Stimulated activated CD8-positive, alpha-beta memory T cell treated with anti-CD3 and anti-CD28 coated beads, Interleukin-15, amount 100 ng/mL, for 48 hours (primary cell): ENCODE results near the gene WDR90.
"Not testable (repeated sequence)": the region's sequence is repeated elsewhere in the genome, so short reads cannot be mapped to it uniquely, and the experiment has no call there.

Experiments used
- DNase-seq, 2 donors: peaks; one replicate each; pipeline ENCODE4 v3.0.0-alpha.2; 2020; ENCODE audit warnings: low read depth in 2 of 2

The WDR90 gene

DNA sequence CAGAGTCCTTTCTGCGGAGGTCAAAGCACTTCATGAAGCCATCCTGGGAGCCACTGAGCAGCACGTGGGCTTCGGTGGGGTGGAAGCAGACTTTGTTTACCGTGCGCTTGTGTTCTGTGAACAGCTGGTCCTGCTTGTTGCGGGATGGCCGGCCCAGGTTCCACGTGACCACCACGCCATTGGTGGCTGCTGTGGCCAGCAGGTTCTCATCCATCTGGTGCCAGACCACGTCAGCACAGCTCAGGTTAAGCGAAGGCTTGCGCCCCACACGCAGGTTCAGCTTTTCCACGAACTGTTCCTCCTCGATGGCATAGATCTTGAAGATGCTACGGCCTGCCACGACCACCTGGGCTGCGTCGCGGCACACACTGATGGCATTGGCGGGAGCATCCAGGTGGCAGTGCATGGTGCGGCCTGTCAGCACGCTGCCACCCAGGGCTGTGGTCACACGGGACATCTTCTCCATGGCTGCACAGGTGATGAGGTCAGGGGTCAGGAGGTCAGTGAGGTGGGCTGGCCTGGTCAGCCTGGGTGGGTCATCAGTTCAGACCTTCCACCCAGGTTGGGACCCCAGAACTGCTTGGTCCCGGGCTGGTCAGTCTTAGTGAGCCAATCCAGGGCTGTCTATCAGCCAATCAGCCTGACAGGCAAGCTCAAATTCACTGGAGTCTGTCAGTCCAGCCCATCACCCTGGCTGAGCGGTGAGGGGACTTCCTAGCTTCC, 40.2 kb downstream of the WDR90 start:
- no peak for DNase-seq

DNA sequence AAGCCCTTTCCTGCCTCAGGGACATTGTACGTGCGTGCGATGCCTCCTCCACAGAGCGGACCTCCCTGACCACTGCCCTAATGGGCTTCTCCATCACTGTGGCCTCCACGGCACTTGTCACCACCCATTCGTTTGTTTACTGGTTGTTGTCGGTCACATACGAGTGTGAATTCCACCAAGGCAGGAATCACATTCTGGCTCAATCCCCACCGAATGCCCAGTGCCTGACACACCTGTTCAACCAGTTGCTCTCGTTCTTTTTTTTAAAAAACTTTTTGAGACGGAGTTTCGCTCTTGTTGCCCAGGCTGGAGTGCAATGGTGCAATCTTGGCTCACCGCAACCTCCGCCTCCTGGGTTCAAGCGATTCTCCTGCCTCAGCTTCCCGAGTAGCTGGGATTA, 42.1 kb downstream of the WDR90 start:
- not testable (repeated sequence) for DNase-seq

DNA sequence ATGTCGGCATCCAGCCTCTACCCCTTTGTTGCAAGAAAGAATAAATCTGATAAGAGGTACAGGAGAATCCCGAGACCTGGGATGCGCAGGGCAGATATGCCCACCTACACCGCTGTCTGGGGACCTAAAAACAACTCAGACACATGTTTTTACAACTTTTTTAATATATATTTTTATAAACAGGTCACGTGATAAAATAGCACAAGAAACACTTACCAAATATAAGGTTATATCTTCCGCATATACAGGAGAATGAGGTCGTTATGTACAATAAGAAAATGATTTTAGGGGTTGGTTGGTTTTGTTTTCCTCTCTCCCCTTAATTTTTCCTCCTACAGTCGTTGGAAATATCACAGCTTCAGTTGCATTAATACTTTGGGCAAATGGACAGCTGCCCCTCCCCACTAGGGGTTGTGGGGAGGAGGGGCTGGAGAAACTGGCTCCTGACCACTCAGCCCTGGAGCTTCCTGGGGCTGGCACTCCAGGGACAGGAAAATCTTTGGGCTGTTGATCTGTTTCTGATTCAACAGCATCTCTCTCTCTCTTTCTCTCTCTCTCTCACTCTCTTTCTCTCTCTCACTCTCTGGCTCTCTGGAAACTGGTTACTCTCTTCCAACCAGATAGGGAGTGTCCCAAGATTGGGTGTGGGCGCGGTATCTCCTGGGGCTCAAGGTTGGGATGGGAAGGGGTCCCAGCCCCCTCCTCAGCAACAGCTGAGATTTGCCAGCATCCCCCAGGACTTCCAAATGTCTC, 43.4 kb downstream of the WDR90 start:
- no peak for DNase-seq

DNA sequence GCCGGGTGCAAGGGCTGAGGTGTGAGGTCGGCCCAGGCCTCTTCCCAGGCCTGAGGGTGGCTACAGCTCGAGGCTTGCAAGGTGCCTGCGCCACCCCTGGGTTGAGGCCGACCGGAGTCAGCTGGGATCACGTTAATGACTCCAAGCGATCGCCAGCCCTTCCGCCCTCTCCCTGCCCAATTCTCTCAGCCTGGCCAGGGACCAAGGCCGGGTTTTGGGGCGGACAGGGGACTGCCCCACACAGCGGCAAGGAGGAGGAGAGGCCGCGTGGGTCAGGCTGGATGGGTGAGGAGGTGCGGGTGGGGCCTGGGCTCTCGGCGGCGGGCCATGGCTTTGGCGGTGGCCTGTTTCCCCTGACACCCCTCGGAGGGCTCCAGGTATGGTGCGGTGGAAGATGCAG, 44.2 kb downstream of the WDR90 start:
- no peak for DNase-seq

DNA sequence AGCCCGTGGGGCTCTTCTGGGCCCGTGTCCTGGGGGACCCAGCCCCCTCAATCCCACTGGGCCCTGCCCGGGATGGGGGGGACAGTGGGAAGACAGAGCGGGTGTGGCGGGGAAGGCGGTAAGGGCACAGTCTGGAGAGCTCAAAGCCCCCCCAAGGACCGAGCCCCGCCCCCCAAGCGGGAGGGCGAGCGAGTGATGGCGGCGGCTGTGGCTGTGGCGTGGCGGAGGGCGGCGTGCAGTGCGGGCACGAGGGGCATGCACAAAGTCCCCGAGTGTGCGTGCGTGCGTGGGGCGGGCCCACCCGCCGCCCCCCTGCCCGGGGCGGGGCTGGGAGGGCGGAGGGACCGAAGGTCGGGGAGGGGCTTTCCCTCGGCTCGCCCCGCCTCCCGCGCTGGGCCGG, 44.6 kb downstream of the WDR90 start:
- DNase-seq = no peak

DNA sequence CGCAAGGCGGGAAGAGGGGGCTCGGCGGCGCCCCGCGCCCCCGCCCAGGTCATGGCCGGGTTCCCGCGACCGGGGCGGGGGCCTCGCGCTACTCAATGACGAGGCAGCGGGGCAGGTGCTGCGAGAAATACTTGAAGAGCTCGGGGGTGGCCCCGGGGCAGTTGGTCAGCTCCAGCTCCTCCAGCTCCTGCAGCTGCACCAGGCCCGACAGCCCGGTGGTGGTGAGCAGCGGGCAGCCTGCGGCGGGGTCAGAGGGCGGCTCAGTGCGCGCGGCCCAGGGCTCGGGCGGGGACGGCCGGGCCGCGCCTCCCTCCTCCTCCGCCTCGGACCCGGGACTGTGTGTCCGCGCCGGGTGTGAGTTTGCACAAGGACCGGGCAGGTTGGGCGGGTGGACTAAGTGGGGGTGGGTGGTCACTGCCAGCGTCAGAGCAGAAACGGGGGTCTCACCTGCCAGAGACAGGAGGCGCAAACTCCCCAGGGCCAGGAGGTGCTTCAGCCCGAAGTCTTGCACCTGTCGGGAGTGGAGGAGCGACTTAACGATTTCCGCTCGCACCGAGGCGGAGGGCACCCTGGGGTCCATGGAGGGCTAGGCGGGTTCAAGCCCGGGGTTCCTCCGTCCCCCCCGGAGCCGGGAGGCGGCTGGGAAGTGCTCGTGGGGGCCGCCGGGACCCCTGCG, 45.2 kb downstream of the WDR90 start:
- DNase-seq = no peak

DNA sequence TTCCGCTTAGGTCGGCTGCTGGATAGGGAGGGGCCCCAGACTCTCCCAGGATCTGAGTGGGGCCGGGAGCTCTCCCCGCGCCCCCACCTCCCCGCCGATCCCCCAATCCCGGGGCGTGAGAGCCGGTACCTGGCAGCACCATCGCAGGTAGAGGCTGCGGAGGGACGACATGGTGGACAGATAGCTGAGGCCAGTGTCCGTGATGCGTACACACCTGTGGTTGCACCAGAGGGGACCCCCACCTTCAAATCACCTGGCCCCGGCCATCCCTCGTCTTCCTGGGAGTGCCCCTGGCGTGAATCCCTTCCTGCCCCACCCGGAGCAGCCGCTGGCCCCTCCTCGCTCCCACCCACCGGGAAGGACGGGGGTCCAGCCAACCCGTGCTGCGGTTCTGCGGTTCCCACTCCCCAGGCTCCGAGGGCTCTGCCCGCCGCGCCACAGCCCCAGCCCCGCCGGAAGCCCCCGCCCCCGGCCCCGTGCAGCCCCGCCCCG, 45.7 kb downstream of the WDR90 start:
- no peak for DNase-seq

DNA sequence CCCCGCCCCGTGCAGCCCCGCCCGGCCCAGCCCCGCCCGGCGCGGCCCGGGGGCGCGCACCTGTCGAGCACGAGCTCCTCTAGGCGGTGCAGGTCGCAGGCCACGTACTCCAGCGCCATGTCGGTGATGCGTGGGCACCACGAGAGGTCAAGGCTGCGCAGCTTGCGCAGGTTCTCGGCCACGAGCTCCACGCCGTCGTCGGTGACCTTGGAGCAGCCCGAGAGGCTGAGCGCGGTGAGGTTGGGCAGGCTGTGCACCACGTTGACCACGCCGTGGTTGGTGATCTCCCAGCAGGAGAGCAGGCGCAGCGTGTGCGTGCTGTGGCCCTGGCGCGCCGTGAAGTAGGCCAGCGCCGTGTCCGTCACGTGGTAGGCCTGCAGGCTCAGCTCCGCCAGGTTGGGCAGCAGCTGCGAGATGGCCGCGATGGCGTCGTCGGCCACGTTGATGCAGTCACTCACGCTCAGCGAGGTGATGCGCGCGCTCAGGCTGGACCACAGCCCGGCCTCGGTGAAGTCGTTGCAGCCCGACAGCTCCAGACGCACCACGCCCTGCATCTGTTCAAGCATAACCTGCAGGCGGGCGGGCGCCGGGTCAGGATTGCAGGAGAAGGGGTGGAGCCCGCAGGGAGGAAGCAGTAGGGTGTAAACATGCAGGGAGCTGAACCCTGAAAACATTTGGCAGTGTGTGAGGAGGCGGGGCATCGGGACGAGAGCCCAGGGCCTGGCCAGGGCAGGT, 46.4 kb downstream of the WDR90 start:
- DNase-seq = peak; percentile 43 to 63

DNA sequence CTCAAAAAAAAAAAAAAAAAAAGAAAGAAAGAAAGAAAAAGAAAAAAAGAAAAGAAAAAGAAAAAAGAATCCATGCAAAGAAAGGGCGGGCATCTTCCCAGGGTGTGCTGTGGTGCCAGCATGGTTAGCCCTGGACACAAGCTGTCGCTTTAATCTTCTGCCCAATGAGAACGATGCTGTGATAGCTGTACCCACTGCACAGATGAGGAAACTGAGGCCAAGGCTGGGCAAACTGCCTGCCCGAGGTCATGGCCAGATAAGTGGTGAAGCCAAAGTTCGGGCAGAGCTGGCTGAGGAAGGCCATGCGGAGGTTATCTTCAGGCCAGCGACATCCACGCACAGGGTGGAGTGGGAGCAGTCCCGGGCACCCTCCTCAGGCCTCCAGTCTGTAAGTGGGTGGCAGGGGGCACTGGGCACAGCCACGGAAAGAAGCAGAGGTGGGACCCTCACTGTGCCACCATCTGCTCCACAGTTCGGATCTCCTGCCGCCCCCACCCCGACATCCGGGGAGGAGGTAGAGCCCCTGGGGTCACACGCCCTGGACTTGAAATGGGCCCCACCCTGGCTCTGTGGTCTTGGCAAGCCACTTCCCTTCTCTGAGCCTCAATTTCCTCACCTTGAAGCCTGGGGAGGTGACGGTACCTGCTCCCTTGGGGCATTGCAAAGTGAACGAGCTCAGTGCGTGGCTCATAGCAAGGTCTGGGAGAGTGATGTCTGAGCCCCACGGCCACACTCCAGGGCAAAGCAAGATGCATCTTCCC, 49.9 kb downstream of the WDR90 start:
- DNase-seq = no peak

DNA sequence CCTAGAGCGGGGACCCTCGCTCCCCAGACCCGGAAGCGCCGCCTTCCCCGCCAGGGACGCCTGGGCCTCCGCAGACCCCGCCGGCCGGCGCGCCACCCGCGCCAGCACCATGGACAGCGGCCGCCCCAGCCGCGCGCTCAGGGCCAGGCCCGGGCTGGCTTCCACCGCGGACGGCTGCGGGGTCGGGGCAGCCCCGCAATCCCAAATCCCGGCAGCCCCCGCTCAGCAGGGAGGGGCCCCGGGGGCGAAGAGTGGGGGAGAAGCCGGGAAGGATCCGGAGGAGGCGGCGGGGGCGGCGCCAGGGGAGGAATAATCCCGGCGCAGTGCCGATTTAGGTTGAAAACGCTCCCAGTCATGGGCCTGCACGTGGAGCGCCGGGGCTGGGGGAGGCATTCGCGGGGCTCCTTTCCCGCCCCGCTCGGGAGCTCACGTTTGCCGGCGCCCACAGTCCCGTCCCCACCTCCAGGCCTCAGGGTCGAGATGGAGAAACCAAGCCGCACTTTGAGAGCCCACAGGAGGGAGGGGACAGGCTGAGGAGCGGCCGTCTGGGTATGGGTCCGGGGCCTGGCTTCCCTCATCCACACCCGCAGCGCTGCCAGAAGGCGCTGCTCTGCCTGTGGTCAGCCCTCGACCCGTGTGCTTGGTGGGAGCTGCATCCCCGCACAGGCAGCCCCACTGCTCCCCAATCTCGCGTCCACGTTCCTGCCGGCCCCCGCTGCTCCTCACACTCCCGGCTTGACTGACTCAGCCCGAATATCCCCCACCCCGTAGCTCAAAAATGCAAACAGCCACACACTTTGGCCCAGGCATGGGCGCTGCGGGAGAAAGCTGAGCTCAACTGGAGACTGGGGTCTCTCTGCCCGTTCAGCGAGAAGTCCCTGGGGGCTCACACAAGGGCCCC, 51.8 kb downstream of the WDR90 start:
- no peak for DNase-seq

DNA sequence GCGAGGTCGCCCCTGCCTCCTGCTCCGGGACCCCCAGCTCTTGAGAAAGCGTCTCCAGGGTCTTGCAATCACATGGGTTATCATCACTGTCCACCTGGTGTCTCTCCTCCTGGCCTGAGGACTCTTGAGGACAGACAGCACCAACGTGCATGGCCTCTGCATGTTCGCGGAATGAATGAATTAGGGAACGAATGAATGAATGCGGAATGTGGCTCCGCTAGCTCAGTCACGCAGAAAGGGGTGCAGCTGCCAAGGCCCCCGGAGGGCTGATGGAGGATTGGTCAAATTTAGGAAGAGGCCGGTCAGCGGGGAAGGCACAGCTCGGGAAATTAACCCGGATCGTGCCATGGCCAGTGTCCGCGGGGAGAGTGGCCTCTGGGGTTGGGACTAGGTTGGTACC, 53.2 kb downstream of the WDR90 start:
- no peak for DNase-seq

DNA sequence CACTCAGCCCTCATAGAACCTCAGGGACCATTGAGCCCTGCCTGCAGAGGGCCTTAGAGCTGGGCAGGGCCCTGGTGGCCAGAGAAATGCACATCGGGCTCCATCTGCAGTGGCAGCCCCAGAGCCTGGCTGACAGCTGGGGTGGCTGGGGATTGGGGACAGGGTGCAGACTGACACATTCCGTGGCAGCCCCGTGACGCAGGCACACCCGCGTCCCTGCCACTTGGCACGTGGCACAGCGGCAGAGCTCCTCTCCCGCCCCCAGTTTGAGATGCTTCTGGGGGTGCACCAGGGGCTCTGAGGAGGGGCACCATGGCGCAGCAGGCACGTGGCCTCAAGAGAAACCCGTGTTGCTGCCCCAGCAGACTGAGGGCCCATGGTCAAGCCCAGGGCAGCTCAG, 54.2 kb downstream of the WDR90 start:
- no peak for DNase-seq

DNA sequence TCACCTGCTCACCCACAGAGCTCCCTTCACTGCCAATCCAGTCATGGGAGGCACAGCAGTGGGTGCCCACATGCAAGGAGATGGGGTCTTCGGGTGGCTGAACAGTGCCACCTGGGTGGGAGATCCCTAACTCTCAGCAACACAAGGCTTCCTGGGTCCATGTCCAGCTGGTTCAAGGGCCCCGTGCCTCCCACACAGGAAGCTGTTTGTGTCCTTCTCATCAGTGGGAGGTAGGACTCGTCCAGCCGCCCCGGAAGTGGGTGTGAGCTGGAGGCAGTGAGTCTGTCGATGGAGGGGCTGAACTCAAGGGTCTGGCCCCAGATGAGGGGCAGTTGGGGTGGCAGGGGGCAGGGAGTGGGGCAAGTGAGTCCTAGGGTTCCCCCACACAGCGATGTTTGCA, 54.9 kb downstream of the WDR90 start:
- no peak for DNase-seq

DNA sequence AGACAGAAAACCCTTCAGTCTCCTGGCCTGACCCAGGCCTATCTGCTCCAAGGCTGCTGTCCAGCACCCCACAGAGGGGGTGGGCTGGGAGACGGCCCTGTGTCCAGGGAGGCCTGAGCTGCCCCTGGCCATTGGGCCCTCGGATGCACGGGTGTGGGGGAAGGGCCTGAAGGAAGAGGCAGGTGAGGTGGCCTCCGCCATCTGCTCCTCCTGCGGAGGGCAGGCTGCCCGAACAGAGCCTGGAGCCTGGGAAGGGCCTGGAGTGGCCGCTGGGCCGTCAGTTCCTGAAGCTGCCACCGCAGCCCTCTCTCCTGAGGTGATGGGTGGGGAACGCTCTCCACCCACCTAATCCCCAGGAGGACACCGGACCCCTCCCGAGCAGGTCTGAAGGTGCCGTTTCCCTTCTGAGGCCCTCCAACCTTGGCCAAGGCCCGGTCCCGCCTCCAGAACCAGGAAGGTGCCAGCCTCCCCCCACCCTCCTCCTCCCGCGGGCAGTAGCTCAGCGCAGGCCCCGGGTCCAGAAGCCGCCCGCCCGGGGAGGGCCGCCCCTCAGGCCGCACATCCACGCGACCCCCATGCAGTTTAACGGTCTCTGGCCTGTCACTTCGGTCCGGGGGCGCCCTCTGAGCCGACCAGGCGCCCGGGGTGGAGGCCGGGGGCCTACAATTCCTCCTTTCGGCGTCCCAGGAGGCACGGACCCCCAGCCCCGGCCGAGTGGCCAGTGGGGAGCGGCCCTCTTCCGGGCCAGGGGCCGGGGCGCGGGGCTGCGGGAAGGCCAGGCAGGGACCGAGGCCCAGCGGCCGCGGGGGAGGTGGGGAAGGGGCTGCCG, 55.6 kb downstream of the WDR90 start:
- no peak for DNase-seq

DNA sequence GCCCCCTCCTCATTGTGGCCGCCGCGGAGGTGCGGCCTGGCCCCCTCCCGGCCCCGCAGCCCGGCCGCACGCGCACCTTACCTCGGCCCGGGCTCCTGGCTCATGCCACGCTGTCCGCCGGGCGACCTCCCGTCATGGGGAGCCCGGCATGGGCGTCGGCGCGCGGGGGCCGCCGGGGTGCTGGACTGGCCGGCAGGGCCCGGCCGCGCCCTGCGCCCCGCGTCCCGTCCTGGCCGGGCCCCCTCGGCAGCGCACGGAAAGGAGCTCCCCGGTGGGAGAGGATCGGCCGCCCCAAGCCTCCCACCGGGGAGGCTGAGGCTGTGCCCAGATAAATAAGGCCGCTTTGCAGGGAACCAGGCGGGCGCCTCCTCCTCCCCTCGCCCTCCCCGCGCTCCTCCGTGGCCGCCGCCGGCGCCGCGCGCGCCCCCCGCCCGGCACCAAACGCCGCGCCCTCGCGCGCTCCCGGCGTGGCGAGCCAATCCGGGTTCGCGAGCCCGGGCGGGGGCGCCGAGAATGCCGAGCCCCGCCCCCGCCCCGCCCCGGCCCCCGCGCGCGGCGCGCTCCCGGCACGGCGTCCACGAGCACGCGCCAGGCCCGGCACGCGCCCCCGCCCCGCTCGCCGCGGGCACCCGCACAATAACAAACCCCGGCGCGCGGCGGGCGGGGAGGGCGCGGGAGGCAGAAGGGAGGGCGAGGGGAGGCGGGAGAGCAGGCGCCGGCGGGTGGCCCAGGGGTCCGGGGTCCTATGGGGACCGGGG, 56.4 kb downstream of the WDR90 start, which contains the start of gene FBXL16:
Gene FBXL16, minus strand, starts transcription at position 371 of the 758 bp plus-strand sequence. CDS start 8,396 bp downstream, outside the sequence.
- no peak for DNase-seq

DNA sequence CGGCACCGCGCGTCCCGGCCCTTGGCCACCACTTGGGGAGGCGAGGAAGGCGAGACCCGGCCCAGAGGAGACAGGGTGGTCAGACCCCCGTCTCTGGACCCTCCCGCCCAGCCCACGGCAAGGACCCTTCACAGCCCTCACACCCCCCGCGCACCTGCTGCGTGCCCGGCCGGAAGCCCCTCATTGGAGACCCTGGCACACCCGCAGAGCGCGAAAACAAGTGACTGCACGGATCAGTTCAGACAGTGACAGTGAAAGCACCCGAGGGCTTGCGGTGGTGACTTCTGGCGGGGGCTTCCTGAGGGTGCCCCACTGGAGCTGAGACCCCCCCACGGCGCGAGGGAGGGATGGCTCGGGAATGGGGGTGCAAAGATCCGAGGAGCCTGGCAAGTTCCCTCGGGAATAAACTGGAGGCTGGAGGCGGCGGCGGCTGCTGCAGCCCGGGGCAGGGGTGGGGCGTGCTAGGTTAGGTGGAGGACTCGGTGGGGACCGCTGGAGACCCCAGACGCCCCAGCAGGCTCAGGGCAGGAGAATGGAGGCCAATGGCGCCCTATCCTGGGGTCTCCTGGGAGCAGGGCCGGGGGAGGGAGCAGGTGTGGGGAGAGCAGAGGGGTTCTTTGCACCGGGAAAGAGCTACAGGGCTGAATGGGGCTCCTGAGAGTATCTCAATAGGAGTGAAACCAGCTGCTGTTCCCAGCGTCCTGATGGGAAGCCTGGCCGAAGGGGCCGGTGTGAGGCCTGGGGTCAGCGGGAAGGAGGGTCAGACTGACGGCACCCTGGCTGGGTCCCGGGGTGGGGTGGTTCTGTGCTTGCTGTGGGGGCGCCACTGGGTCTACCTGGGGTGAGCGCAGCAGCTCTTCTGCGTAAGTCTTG, 57.3 kb downstream of the WDR90 start:
- no peak for DNase-seq

DNA sequence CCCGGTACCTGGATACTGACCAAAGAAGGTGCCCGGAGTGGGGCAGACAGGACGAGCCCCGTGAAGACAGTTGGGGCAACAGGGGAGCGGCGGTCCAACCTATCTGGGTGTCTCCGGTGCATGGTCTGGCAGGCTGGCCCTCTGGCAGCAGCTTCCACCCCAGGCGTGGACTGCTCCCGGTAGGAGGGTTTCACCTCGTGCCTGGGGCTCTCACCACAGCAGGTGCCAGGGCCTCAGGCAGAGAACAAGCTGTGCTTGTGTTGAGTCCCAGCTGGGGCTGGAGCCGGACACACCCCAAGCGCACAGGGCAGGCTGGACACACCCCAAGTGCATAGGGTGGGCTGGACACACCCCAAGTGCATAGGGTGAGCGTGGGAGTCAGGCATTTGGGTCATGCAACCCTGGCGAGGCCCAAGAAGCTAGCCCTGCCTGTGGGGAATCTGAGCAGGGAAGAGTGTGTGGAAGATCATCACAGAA, 57.9 kb downstream of the WDR90 start:
- no peak for DNase-seq
